Measurements from ENCODE around the gene PDE7B. TPM values are rescaled to one million over a fixed set of nuclear protein-coding genes. Genes with fewer than 3 reads are reported as not detected.

PDE7B gene
- polyA plus RNA-seq, 3 donors, result 5.5 to 10.5 (median 8.5) TPM

GRCh38 chr6:135909737-135910387 is 58.4 kb downstream of the PDE7B start:
- DNase-seq (ENCODE audit: extremely low read depth in 1 of 11, low read depth in 9 of 11, low spot score in 4 of 11), result peak in 1 of 11 donors; percentile 5

- DNase-seq (ENCODE audit: extremely low read depth in 1 of 11, low read depth in 9 of 11, low spot score in 4 of 11), result no peak
Observed at GRCh38 chr6:135910790-135911618, 59.5 kb downstream of the PDE7B start.

GRCh38 chr6:135913785-135914184 is 62.3 kb downstream of the PDE7B start:
- no peak for DNase-seq (ENCODE audit: extremely low read depth in 1 of 11, low read depth in 9 of 11, low spot score in 4 of 11)

- DNase-seq (ENCODE audit: extremely low read depth in 1 of 11, low read depth in 9 of 11, low spot score in 4 of 11), result no peak
Observed at GRCh38 chr6:135919026-135919425, 67.5 kb downstream of the PDE7B start.

GRCh38 chr6:135920689-135921088 is 69.2 kb downstream of the PDE7B start:
- DNase-seq (ENCODE audit: extremely low read depth in 1 of 11, low read depth in 9 of 11, low spot score in 4 of 11), result no peak

GRCh38 chr6:135921188-135921587 is 69.7 kb downstream of the PDE7B start:
- DNase-seq (ENCODE audit: extremely low read depth in 1 of 11, low read depth in 9 of 11, low spot score in 4 of 11), result no peak

- DNase-seq (ENCODE audit: extremely low read depth in 1 of 11, low read depth in 9 of 11, low spot score in 4 of 11), result peak in 5 of 11 donors; percentile 5 to 45 (median 24)
Observed at GRCh38 chr6:135922174-135922573, 70.7 kb downstream of the PDE7B start.

- DNase-seq (ENCODE audit: extremely low read depth in 1 of 11, low read depth in 9 of 11, low spot score in 4 of 11), result no peak
Observed at GRCh38 chr6:135922746-135923145, 71.2 kb downstream of the PDE7B start.

GRCh38 chr6:135932651-135933050 is 81.2 kb downstream of the PDE7B start:
- DNase-seq (ENCODE audit: extremely low read depth in 1 of 11, low read depth in 9 of 11, low spot score in 4 of 11), result no peak

- no peak for DNase-seq (ENCODE audit: extremely low read depth in 1 of 11, low read depth in 9 of 11, low spot score in 4 of 11)
Observed at GRCh38 chr6:135935941-135936601, 84.6 kb downstream of the PDE7B start.

GRCh38 chr6:135936606-135937005 is 85.1 kb downstream of the PDE7B start:
- no peak for DNase-seq (ENCODE audit: extremely low read depth in 1 of 11, low read depth in 9 of 11, low spot score in 4 of 11)

GRCh38 chr6:135937106-135937505 is 85.6 kb downstream of the PDE7B start:
- DNase-seq (ENCODE audit: extremely low read depth in 1 of 11, low read depth in 9 of 11, low spot score in 4 of 11), result no peak

- no peak for DNase-seq (ENCODE audit: extremely low read depth in 1 of 11, low read depth in 9 of 11, low spot score in 4 of 11)
Observed at GRCh38 chr6:135938576-135939207, 87.2 kb downstream of the PDE7B start.

- DNase-seq (ENCODE audit: extremely low read depth in 1 of 11, low read depth in 9 of 11, low spot score in 4 of 11), result no peak
Observed at GRCh38 chr6:135939208-135939591, 87.7 kb downstream of the PDE7B start.

- no peak for DNase-seq (ENCODE audit: extremely low read depth in 1 of 11, low read depth in 9 of 11, low spot score in 4 of 11)
Observed at GRCh38 chr6:135940616-135941167, 89.2 kb downstream of the PDE7B start.

- no peak for DNase-seq (ENCODE audit: extremely low read depth in 1 of 11, low read depth in 9 of 11, low spot score in 4 of 11)
Observed at GRCh38 chr6:135941275-135942025, 89.9 kb downstream of the PDE7B start.

- DNase-seq (ENCODE audit: extremely low read depth in 1 of 11, low read depth in 9 of 11, low spot score in 4 of 11), result no peak
Observed at GRCh38 chr6:135944120-135944519, 92.6 kb downstream of the PDE7B start.

- no peak for DNase-seq (ENCODE audit: extremely low read depth in 1 of 11, low read depth in 9 of 11, low spot score in 4 of 11)
Observed at GRCh38 chr6:135946674-135947073, 95.2 kb downstream of the PDE7B start.

- no peak for DNase-seq (ENCODE audit: extremely low read depth in 1 of 11, low read depth in 9 of 11, low spot score in 4 of 11)
Observed at GRCh38 chr6:135950669-135951068, 99.2 kb downstream of the PDE7B start.
